Kidney tubule cell (primary cell): ENCODE measurements around the gene LOX.
A peak's percentile ranks its signal among the peaks of the same experiment; 100 is the strongest.

Experiments
- DNase-seq: peaks from one replicate; pipeline ENCODE4 v3.0.0-alpha.2; 2018; ENCODE audit warnings: low spot score

Gene LOX, protein sequence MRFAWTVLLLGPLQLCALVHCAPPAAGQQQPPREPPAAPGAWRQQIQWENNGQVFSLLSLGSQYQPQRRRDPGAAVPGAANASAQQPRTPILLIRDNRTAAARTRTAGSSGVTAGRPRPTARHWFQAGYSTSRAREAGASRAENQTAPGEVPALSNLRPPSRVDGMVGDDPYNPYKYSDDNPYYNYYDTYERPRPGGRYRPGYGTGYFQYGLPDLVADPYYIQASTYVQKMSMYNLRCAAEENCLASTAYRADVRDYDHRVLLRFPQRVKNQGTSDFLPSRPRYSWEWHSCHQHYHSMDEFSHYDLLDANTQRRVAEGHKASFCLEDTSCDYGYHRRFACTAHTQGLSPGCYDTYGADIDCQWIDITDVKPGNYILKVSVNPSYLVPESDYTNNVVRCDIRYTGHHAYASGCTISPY

DNA sequence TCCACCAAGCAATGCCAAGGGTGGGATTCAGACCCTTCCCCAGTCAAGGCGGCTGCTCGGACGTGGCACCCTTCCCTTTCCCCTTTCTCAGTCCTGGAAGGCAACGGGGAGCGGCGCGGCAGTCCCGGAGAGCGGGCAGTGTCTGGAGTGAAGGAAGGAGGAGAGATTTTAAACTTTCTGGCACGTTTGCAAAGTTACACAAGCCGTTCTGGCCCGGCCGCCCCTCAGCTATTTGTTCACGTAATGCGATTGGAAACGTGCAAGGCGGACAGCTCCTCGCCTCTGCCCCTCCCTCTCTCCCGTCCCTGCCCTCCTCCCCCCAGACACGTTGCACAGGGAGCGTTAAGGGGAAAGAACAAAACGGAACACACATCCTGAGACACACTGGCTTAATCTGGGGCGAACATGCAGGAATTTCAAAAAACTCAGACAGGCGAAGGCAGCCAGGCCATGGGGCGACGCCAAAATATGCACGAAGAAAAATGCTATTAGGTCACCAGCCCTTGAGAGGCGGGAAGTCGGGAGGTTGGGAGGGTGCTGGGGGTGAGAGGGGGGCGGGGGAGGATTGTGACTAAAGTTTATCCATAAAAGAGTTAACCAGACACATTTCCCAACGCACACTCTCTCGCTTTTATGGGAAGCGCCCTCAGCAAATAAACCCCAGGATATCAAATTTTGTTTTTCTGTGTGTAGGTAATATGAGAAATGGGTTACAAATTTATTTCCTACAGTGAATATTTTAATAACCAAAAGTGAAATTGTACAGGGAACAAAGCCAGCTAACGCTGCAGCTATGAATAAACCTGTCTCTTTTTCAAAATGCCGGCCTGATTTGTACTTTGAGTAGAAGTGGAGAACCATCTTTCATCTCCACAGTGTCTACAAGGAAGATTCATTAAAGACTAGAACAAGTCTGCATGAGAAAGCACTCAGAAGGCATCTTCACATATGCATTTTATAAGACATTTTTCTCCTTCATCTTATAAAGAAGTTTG, at the start of gene LOX:
Gene LOX (minus strand): TSS at position 144 of the 995 bp plus-strand sequence. CDS start 274 bp downstream, outside the sequence.
- peak; percentile 78 for DNase-seq

DNA sequence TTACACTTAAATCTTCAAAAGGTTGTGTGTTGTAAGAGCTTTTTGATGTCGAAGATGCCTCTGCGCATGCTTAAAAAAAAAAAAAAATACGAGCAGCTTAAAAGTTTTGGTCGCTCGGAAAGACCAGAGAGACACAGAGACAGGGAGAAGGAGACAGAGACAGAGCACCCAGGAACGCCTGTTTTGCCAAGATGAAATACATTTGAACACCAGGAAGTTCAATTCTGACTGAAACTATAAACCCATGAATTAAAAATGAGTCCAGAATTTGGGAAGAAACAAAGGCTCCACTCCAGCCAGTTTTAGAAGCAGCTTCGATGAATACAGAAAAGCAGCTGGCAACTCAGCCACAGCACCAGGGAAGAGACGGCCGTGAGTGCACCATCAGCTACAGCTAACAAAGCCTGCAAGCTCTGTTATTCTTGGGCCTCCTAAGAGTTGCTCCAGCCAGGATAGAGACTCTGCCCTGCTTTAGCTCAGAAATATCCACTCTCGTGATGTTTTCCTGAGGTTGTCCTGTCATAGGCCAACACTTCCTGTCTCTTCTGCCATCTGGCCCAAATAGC, 48.8 kb upstream of the LOX start:
- no peak for DNase-seq

DNA sequence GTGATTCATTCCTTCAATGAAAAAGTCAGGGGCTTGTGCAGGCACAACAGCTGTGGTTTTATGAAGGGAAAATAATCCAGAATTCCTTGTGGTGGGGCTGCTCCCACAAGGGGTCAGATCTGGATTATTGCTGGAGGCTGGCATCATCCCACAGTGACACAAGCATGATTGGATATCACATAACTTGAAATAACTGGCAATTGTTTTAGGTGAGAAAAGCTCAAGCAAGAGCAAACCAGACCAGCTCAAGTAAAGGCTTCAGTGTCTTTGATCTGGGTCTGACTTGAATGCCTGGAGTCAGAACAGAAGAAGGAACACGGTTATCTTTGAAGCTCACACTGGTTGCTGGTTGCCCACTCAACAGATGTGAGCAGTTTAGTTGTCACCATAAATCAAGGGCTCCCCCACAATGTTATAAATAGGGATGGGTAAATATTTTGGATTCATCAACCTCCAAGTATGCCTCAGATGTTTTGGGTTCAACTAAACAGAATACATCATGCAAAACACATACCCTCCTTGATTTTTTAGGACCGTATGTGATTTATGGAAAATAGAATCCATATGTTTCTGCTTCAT, 48.2 kb upstream of the LOX start:
- peak; percentile 35 for DNase-seq

DNA sequence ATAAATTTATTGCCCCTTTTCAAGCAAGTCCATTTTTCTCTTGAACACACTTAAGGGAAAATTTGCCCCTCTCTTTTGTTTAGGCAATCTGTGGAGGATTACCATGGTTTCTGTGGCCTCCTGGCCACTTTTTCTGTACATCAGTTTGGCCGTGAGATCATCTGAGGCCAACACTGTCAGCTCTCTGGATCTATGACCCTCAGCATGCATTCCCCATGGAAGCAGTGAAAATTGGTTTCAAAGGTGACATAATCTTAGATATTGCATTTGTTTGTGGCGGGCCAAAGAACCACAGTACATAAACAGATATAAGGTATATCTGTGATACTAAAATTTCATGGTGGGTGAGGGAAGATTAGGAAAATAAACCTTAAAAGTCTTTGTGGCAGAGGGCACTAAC, 46.7 kb upstream of the LOX start:
- no peak for DNase-seq

DNA sequence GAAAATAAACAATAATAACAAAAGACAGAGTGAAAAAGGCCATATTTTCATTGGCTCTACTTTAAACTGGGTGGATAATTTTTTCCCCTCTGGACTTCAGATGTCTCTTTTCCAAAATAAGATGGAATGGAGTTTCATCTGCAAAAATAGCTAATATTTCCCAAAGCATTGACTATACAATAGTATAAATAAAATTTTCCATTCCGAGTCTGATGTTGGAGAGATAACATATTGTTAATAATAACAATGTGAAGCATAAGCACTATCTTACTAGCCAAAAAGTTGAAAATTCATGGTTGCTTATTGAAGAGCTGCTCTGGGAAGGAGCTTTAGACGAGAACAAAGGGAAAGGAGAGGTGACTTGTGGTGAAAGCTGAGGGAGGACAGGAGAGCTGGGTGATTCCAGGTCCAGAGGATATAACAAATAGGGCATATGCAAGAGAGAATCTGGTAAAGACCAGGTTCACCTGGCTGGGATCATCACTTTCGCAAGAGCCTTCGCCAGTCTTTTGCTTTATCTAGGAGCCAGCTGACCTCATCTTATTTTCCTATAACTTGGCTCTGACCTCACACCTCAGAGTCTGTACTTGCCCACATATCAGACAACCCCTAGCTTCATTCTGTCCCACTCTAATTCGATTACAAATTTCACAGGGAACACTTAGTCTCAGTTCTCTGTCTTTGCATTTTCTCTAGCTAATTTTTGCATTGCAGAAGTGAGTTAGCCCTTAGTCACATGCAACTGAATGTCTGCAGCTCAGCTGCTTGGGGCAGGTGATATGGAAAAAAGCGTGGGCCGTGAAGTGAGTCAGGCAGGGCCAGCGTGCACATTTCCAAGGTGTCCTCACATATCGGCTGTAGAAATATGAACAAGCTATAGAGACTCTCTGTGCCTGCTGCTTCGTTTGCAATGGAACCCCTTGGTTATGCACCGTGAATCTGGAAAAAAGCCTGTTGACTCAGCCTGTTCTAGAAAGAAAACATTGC, 43.7 kb upstream of the LOX start:
- peak; percentile 94 for DNase-seq

DNA sequence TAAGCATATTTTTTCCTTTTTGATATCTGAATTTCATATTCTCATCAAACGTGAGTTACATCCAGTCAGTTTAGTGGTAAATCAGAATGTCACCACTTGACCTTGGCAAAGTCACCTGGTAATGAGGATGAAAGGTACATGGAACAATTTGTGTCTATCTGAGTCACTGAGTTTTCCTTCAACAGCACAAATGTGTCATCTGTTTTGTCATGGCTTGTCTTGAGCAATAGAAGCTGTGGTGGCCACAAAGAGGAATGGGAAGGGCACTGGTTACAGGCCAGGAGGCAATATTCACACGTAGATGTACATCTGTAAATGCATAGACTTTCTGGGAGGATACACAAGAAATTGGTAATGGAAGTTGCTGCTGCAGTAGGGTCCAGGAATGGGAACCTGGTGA, 42.9 kb upstream of the LOX start:
- peak; percentile 87 for DNase-seq

DNA sequence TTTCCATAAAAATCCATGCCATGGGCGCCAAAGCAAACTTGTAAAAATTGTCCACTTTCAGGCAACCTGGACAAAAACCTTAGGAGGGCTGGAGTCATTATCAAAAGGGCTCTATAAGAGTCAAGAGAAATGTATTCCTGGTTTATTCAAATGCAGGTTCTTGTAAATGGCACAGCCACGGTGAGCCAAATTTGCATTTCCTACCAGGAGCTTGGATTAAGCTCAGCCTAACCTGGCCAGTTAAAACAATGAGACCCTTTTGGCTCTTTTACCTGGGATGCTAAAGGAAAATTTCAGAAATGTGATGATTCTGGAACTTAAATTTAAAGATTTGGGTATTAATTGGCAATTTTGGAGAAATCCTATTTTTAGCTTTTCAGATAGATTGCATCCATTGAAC, 42.4 kb upstream of the LOX start:
- no peak for DNase-seq

DNA sequence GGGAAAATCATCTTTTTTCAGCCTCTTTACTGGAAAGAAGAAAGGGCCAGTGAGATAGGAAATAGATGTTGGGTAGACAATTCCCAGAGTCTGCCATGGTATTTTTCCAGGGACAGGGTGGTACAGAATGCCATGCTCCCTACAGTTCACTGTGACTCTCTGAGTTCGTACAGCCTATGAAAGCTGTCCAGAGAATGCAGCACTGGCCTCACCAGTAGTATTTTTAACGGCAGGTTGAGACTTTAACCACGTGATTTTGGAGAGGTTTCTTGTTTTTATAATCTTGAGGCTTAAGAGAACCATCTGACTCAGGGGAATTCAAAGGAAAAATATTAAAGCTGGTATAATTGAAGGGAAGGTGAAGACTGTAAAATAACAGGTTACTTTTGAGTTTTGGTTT, 41.1 kb upstream of the LOX start:
- no peak for DNase-seq

DNA sequence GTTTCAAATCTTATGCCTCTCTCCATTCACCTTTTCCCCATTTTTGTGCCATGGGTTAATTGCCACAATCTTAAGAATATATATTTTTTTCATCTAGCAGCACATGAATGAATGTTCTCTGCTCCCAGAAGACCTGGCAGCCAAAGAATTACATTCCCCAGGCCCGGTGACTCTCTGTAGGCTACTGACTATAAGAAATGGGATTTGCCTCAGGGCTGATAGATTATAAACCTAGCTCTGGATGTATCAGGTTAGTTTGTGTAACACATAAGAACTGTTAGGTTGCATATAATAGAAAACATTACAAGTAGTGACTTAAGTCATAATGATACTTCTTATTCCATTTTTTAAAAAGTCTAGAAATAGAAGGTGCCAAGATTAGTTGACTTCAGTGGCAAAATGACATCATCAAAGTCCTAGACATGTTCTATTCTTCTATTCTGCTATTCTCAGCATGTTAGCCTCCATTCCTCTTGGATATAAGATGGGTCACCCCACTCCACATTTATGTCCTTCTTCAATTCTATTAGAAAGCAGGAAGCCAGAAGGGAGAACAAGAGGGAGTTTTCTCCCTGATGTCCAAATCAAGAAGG, 40.4 kb upstream of the LOX start:
- no peak for DNase-seq

DNA sequence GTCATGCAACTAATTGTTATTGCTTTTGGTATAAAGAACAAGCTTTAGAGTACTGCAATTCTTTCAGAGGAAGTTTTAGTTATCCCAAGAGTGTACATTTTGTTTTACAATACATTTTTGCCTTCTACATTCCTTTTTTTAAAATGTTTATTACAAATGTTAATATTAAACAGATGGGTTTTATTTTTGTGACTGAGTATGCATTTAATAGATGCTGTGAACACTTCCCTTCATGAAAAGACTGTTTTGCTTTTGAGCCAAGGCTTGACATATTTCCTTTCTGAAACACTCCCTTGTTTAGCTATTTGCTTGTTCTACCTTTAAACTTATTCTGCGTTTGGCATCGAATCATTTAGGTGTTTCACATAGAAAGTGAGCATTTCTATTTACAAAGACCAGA, 36.4 kb upstream of the LOX start:
- DNase-seq = no peak

DNA sequence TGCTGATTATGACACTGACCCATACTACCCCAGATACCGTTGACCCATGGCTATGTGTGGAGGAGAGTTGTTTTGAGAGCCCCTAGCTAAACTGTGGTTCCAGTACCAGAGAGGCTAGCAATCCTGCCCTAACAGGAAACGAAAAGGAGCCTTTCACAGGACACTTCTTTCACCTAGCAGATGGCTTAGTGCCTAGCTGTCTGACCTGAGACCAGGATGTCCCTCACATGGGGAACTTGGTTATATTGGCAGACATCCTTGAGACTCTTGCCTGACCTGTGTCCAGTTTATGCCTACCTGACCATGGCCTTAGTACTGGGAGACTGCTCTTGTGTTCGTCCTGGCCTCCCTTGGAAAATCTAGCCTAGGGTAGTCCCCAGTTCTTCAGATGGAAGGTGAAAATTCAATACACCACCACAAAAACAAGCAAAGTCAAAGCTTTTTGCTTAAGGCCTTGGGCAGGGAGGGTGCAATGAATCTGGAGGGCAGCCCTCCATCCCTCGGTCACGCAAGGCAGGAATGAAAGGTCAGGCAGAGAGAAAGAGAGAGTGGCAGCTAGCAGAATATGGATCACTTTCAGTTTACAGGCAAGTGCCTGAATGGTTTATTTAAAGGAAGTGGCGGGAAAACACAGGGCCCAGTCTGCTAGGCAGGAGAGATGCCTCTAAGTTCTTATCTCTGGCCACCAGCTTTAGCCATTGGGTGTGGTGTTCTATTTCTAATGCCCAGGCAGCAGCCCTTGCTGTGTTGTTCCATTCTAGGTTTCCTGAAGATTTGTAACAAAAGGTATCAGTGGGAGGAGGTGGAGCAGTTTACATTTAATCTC, 34.9 kb upstream of the LOX start:
- DNase-seq = no peak

DNA sequence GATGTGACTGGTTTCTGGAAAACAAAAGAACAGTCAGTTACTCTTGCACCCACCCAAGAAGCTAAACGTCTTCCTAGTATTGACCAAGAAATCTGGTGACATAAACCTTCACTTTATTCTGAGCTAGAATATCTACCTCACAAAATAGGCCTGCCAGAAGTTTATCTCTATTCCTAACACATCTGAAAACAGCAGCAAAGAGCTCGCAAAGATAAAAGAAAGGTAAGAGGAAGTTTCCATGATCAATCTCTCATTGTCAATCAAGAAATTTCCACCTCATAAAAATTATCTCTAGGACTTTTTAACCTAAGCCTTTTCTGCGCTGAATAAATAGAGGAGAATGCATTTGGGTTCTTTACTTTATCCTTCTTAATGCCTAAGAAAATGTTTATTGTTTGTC, 34.0 kb upstream of the LOX start:
- no peak for DNase-seq

DNA sequence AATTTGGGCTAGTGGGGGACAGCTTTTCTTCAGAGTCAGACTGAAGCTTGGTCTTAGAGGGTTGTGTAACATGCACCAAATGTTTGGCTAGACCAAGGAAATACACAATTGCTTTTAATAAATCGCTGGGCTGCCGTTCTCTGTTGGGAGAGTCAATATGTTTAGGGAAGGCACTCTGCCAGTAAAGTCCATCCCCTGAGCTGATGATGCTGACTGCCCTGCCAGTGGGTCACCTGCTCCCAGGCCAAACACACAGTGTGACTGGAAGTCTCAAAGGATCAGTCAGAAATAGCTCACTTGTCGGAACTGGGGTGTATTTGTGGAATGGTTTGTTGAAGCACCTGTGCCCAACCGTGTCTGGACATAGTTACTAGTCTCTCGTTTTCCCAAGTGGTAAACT, 33.4 kb upstream of the LOX start:
- DNase-seq = no peak

DNA sequence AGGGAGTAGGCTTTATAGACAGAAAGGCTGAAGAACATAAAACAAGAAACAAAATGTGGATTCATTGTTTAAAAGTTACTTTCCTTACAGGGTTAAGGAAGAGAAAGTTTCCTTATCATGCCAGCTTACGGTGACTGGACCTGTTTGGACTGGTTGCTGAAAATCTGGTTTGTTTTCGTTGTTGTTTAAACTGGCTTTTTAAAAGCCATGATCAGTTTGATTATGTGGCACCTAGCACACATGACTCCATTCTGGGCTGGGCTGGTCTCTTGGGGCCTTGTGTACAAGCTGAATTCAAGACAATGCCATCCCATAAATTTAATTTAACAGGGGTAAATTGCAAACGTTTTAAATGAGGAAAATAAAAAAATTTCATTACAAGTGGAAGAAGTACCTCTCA, 32.9 kb upstream of the LOX start:
- no peak for DNase-seq

DNA sequence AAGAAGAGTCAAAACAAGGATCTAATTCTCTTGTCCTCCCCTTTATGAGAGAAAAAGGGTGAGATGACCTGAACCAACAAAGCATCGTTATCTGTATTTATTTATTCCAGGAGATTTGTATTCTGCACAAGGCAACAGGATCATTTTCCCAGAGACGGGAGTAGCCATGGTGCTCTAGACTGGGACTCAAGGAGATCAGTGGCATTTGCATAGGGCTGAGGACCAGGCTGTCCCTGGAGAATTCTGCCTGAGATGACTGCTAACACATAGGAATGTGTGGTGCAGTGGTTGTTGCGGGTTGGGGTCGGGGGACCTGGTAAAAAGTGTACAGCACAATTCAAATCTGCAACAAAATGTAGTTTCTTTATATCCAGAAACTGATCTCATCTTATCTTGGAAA, 29.0 kb upstream of the LOX start:
- DNase-seq = no peak

DNA sequence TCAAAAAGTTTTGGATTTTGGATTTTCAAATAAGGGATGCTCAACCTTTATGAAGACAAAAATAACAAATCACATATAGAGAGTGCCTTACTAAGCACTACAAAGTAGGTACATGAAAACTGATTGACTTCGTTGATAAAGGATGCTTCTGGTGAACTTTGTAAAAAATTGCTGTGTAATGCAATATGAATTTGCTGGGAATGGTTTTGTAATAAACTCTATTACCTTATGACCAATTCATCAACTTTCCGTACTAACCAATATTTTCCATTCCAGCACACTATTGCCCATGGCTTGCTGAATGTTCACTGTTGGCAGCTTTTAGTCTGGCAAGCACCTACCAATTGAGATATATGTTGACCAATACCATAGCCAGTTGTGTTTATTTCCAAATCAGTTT, 27.9 kb upstream of the LOX start:
- DNase-seq = no peak

DNA sequence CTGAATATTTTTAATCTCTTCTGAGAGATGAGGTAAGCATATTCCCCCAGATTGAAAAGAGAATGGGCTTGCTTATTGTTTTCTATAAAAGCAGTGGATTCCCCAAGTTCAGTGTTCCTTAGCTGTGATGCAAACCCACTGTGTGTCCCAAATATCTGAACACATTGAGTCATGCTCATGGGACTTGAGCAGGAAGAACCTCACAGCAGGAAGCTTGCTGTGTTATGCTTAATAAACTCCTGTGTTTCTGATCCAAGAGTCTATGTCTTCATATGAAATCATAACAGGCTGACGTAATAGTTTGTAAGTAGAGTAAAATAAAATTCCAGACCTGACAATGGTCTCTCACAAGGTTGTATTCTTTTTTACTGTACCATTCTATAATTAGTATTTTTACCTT, 24.8 kb upstream of the LOX start:
- DNase-seq = peak; percentile 85

DNA sequence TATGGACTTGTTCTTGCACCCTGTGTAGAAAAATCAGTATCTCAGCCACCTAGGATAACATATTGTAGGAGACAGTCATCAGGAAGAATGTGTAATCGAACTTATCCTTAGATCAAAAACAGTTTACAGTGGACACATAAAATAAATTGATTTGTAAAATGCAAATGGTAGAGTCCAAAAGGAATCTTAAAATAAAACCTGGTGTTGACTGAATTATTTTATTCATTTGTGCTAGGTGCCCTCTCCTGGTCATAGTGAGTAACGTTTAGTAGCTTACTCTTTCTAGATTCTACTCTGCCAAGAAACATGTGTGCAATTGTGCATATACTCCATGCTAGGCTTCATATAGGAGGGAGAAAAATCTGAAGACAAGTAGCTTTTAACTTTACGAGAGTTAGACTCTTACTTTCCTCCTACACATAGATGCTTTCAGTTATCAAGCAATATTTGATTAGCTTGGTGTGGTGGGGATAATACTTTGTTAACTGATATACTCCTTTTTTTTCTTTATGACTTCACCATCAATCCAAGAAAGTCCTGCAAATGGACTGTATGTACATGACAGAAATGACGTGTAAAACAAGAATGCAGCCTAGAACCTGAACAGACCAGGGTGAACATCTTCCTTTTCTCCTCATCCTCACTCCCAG, 23.7 kb upstream of the LOX start:
- DNase-seq = peak; percentile 56

DNA sequence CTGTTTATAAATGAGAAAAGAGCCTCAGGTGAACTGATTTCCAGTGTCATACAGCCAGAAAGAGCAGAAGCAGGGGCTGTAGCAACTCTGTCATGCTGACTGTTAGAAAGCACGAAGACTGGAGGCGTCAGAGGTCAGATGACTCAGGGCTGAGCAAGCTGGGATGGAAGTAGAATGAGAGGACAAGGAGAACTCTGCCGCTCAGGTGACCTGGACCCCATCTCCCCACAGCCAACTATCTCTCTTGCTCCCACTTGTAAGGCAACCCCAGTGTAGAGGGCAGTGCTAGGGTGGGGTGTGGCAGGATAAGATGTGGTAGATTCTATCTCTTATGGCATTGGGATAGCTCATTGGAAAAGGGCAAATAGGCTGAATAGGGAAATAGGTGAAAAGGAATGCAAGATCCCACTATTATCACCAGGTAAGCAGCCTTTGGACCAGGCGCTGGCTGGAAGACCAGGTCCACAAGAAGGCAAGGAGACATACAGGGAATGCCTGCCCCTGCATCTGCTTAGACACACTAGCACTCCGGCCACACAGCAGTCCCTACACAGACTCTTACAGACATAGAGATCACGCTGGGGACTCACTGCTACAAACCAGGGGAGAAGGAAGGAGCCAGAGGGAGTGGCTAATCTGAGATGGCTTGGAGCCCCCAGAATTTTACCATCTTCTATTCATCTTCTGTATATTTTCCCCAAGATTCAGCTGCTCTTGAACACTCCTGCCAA, 21.2 kb upstream of the LOX start:
- DNase-seq = peak; percentile 82
